ENCODE results near the gene ADAMTS9. TPM values are rescaled to one million over a fixed set of nuclear protein-coding genes. Genes with fewer than 3 reads are reported as not detected.

The ADAMTS9 gene
- total and polyA plus RNA-seq, 2 donors (not counting 1 experiment from before 2014, with no cell fraction given): not detected

GRCh38 chr3:64568895-64569517 is 118.8 kb downstream of the ADAMTS9 start:
- H3K9me3 ChIP-seq (ENCODE audit: control extremely low read depth in 1 of 3, control insufficient read depth in 2 of 3, insufficient read depth in 1 of 3, low read length in 2 of 3): no peaks in the 10 kb centered on the region
- ATAC-seq (ENCODE audit: low read depth): no peak
- intact Hi-C loops (cut with micrococcal nuclease): no loop called here
- no peak overlapping the region for H3K9ac ChIP-seq (ENCODE audit: low read length)
- H2AFZ ChIP-seq (ENCODE audit: insufficient read depth, low read depth, low read length, poor library complexity, severe bottlenecking): no peak overlapping the region
- no peak overlapping the region for H3K27ac ChIP-seq (ENCODE audit: low read length in 2 of 2)
- Mint-ChIP-seq H3K4me3 (no peak overlapping the region), H3K9me3 (ENCODE audit: insufficient read depth) (no peaks in the 10 kb centered on the region), H3K4me1 (no peaks in the 10 kb centered on the region), H3K27me3 (no peaks in the 10 kb centered on the region), H3K27ac (no peak overlapping the region)
- H3K4me3 ChIP-seq (ENCODE audit: control extremely low read depth in 1 of 5, extremely low read depth in 1 of 5, insufficient read depth in 1 of 5, low read depth in 2 of 5, low read length in 4 of 5): no peak overlapping the region
- no peaks in the 10 kb centered on the region for H3K4me1 ChIP-seq (ENCODE audit: control insufficient read depth in 2 of 2, insufficient read depth in 2 of 2, low read length in 2 of 2)
- ChIA-PET POLR2A (no interaction called here), CTCF (no interaction called here)
- H3K79me2 ChIP-seq (ENCODE audit: control insufficient read depth, insufficient read depth, low read length): no peaks in the 10 kb centered on the region
- H3K27me3 ChIP-seq (replicated peaks in 1 of 4; ENCODE audit: control extremely low read depth in 1 of 4, control insufficient read depth in 3 of 4, insufficient read depth in 4 of 4, low read length in 3 of 4): no peaks in the 10 kb centered on the region
- no peak for DNase-seq
- WGBS (ENCODE audit: insufficient coverage): 83% methylated on average over 2 of the region's 5 CpGs
- H3K4me2 ChIP-seq (replicated peaks; ENCODE audit: low read depth, low read length, poor library complexity, severe bottlenecking): no peak overlapping the region
- TF ChIP-seq CTCF (IDR thresholded peaks at IDR 0.05): no peak
- no peak for TF ChIP-seq EZH2 (IDR thresholded peaks at IDR 0.05; ENCODE audit: borderline replicate concordance, insufficient read depth, low read depth, low read length, poor library complexity, severe bottlenecking)
- H3K36me3 ChIP-seq (replicated peaks in 1 of 2; ENCODE audit: control extremely low read depth in 1 of 2, control insufficient read depth in 1 of 2, extremely low read depth in 1 of 2, insufficient read depth in 2 of 2, low read length in 1 of 2): no peaks in the 10 kb centered on the region
- H4K20me1 ChIP-seq (ENCODE audit: control insufficient read depth, insufficient read depth, low read length, poor library complexity, severe bottlenecking): no peaks in the 10 kb centered on the region

DNA sequence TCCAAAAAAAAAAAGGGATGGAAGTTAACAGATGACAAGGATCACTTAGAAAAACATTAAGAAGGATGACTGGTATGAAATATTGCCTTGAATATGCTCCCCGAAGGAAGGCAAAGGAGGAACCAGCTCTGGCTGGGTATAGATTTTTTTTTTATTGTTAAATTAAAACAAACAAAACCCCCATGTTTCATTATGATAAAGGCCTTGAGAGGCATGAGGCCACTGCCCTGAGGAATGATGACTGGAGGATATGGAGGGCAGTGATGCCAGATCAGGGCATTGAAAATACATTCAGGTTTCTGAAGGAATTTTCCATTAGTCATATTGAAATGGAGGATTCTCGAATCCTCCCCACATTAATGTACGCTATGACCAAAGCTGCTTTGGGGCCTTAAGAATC is 120.9 kb downstream of the ADAMTS9 start:
- no peaks in the 10 kb centered on the region for H3K27me3 ChIP-seq (replicated peaks in 1 of 4; ENCODE audit: control extremely low read depth in 1 of 4, control insufficient read depth in 3 of 4, insufficient read depth in 4 of 4, low read length in 3 of 4)
- H2AFZ ChIP-seq (ENCODE audit: insufficient read depth, low read depth, low read length, poor library complexity, severe bottlenecking): no peak overlapping the region
- WGBS (ENCODE audit: insufficient coverage): 100% methylated on average over 1 of the region's 3 CpGs
- TF ChIP-seq CTCF (IDR thresholded peaks at IDR 0.05): no peak
- TF ChIP-seq EZH2 (IDR thresholded peaks at IDR 0.05; ENCODE audit: borderline replicate concordance, insufficient read depth, low read depth, low read length, poor library complexity, severe bottlenecking): no peak
- H3K27ac ChIP-seq (ENCODE audit: low read length in 2 of 2): no peak overlapping the region
- Mint-ChIP-seq H3K4me1 (no peaks in the 10 kb centered on the region), H3K27ac (no peak overlapping the region), H3K9me3 (ENCODE audit: insufficient read depth) (no peaks in the 10 kb centered on the region), H3K4me3 (no peak overlapping the region), H3K27me3 (no peaks in the 10 kb centered on the region)
- no peaks in the 10 kb centered on the region for H4K20me1 ChIP-seq (ENCODE audit: control insufficient read depth, insufficient read depth, low read length, poor library complexity, severe bottlenecking)
- no peaks in the 10 kb centered on the region for H3K9me3 ChIP-seq (ENCODE audit: control extremely low read depth in 1 of 3, control insufficient read depth in 2 of 3, insufficient read depth in 1 of 3, low read length in 2 of 3)
- no peaks in the 10 kb centered on the region for H3K4me1 ChIP-seq (ENCODE audit: control insufficient read depth in 2 of 2, insufficient read depth in 2 of 2, low read length in 2 of 2)
- H3K36me3 ChIP-seq (replicated peaks in 1 of 2; ENCODE audit: control extremely low read depth in 1 of 2, control insufficient read depth in 1 of 2, extremely low read depth in 1 of 2, insufficient read depth in 2 of 2, low read length in 1 of 2): no peaks in the 10 kb centered on the region
- CTCF ChIA-PET: interaction anchor here (0.7 kb wide), 1 partner anchor 196 kb away, joined by 6 read pairs; no protein-coding TSS in a partner anchor
- no peak overlapping the region for H3K9ac ChIP-seq (ENCODE audit: low read length)
- intact Hi-C loops (cut with micrococcal nuclease): no loop called here
- DNase-seq: no peak
- H3K79me2 ChIP-seq (ENCODE audit: control insufficient read depth, insufficient read depth, low read length): no peaks in the 10 kb centered on the region
- H3K4me2 ChIP-seq (replicated peaks; ENCODE audit: low read depth, low read length, poor library complexity, severe bottlenecking): no peak overlapping the region
- POLR2A ChIA-PET: no interaction called here
- H3K4me3 ChIP-seq (ENCODE audit: control extremely low read depth in 1 of 5, extremely low read depth in 1 of 5, insufficient read depth in 1 of 5, low read depth in 2 of 5, low read length in 4 of 5): no peak overlapping the region
- no peak for ATAC-seq (ENCODE audit: low read depth)

All from B cell (primary cell).